HAP-1 (cell line): ENCODE data around the gene INSL3.
"Not testable (repeated sequence)": the region's sequence is repeated elsewhere in the genome, so short reads cannot be mapped to it uniquely, and the experiment has no call there.

Source experiments
- DNase-seq, 2 experiments: peaks; one replicate each; pipeline ENCODE4 v3.0.0-alpha.2; 2016 to 2020; ENCODE audit warnings: low spot score in 2 of 2
- H3K27me3 ChIP-seq: fragments of 250-450 bp; sonication (Bioruptor Pico); 2 replicates; pipeline ENCODE4 v1.5.1; 2020; ENCODE audit warnings: low read depth, mild to moderate bottlenecking, moderate library complexity
- H3K36me3 ChIP-seq: fragments of 250-450 bp; sonication (Bioruptor Pico); replicated peaks from 2 replicates; pipeline ENCODE4 v1.5.1; 2020; ENCODE audit warnings: mild to moderate bottlenecking
- H3K4me1 ChIP-seq: fragments of 250-450 bp; sonication (Bioruptor Pico); 2 replicates; pipeline ENCODE4 v1.5.1; 2020; ENCODE audit warnings: mild to moderate bottlenecking
- H3K4me3 ChIP-seq: fragments of 250-450 bp; sonication (Bioruptor Pico); 2 replicates; pipeline ENCODE4 v1.5.1; 2020; ENCODE audit warnings: mild to moderate bottlenecking, moderate library complexity
- H3K9me3 ChIP-seq: fragments of 250-450 bp; sonication (Bioruptor Pico); 2 replicates; pipeline ENCODE4 v1.5.1; 2020; ENCODE audit warnings: mild to moderate bottlenecking, moderate library complexity
- in situ Hi-C: fragments of 300-500 bp; cut with MboI; formaldehyde crosslinking; loops from 3 replicates; pipeline ENCODE4 v1.14.3; 2020; ENCODE audit warnings: low sequenced_read_pairs, inconsistent platforms, mixed read lengths

The INSL3 gene

GRCh38 chr19:17794731-17795494 lies 26.4 kb downstream of the INSL3 start, which contains the start of gene B3GNT3:
B3GNT3 (plus strand) TSS chr19:17795138; CDS start chr19:17807808, 12,670 bp downstream.
- peaks cover 13% of the 10 kb centered on the region for H3K27me3 ChIP-seq
- peak within 1 kb of the TSS; percentile 24 for H3K4me3 ChIP-seq
- H3K4me1 ChIP-seq: peaks cover 13% of the 10 kb centered on the region
- DNase-seq: peak; percentile 8 to 84
- H3K36me3 ChIP-seq: no peaks in the 10 kb centered on the region
- H3K9me3 ChIP-seq: no peaks in the 10 kb centered on the region
- in situ Hi-C loops: no loop called here

- in situ Hi-C loops: no loop called here
- peaks cover 13% of the 10 kb centered on the region for H3K27me3 ChIP-seq
- H3K36me3 ChIP-seq: no peaks in the 10 kb centered on the region
- H3K9me3 ChIP-seq: no peaks in the 10 kb centered on the region
- H3K4me3 ChIP-seq: no peak overlapping the region
- H3K4me1 ChIP-seq: peaks cover 13% of the 10 kb centered on the region
- DNase-seq: no peak
These were observed 26.9 kb downstream of the INSL3 start for GRCh38 chr19:17794412-17794730.

- H3K36me3 ChIP-seq: no peaks in the 10 kb centered on the region
- H3K27me3 ChIP-seq: peaks cover 9% of the 10 kb centered on the region
- H3K4me3 ChIP-seq: no peak overlapping the region
- no peak for DNase-seq
- in situ Hi-C loops: no loop called here
- no peaks in the 10 kb centered on the region for H3K9me3 ChIP-seq
- peaks cover 13% of the 10 kb centered on the region for H3K4me1 ChIP-seq
These were observed 31.1 kb downstream of the INSL3 start for GRCh38 chr19:17790059-17790780.

- DNase-seq: no peak
- Histone ChIP-seq H3K4me1 (peaks cover 7% of the 10 kb centered on the region), H3K36me3 (0 out of 2 replicates have a peak, but pooled peaks cover 3% of the 10 kb centered on the region), H3K9me3 (no peaks in the 10 kb centered on the region), H3K27me3 (no peaks in the 10 kb centered on the region), H3K4me3 (no peak overlapping the region)
- in situ Hi-C loops: no loop called here
These were observed 32.7 kb downstream of the INSL3 start for GRCh38 chr19:17788632-17789031.

- no peaks in the 10 kb centered on the region for H3K9me3 ChIP-seq
- in situ Hi-C loops: no loop called here
- 0 out of 2 replicates have a peak, but pooled peaks cover 3% of the 10 kb centered on the region for H3K36me3 ChIP-seq
- no peak overlapping the region for H3K4me3 ChIP-seq
- DNase-seq: no peak
- H3K27me3 ChIP-seq: no peaks in the 10 kb centered on the region
- peaks cover 7% of the 10 kb centered on the region for H3K4me1 ChIP-seq
These were observed 33.9 kb downstream of the INSL3 start for GRCh38 chr19:17787274-17787913.

- Histone ChIP-seq H3K9me3 (no peaks in the 10 kb centered on the region), H3K36me3 (0 out of 2 replicates have a peak, but pooled peaks cover 3% of the 10 kb centered on the region), H3K4me3 (no peak overlapping the region), H3K4me1 (no peaks in the 10 kb centered on the region), H3K27me3 (no peaks in the 10 kb centered on the region)
- in situ Hi-C loops: no loop called here
- DNase-seq: peak; percentile 59 to 87
These were observed 36.9 kb downstream of the INSL3 start for GRCh38 chr19:17784201-17785008.

- H3K27me3 ChIP-seq, H3K36me3 ChIP-seq, H3K9me3 ChIP-seq, H3K4me1 ChIP-seq, DNase-seq, in situ Hi-C loops, H3K4me3 ChIP-seq: not testable (repeated sequence)
These were observed 37.6 kb downstream of the INSL3 start for GRCh38 chr19:17783721-17784120.

- Histone ChIP-seq H3K27me3 (no peaks in the 10 kb centered on the region), H3K9me3 (no peaks in the 10 kb centered on the region), H3K4me1 (no peaks in the 10 kb centered on the region), H3K4me3 (no peak overlapping the region), H3K36me3 (0 out of 2 replicates have a peak, but pooled peaks cover 3% of the 10 kb centered on the region)
- in situ Hi-C loops: no loop called here
- no peak for DNase-seq
These were observed 40.5 kb downstream of the INSL3 start for GRCh38 chr19:17780781-17781180.

- peak; percentile 24 to 71 for DNase-seq
- no peaks in the 10 kb centered on the region for H3K27me3 ChIP-seq
- no peak overlapping the region for H3K4me3 ChIP-seq
- no peaks in the 10 kb centered on the region for H3K4me1 ChIP-seq
- no peaks in the 10 kb centered on the region for H3K9me3 ChIP-seq
- no peaks in the 10 kb centered on the region for H3K36me3 ChIP-seq
- in situ Hi-C loops: no loop called here
These were observed 42.1 kb downstream of the INSL3 start for GRCh38 chr19:17778968-17779929.

GRCh38 chr19:17778251-17778967 lies 42.9 kb downstream of the INSL3 start:
- H3K36me3 ChIP-seq: no peaks in the 10 kb centered on the region
- H3K4me3 ChIP-seq: no peak overlapping the region
- no peaks in the 10 kb centered on the region for H3K4me1 ChIP-seq
- no peaks in the 10 kb centered on the region for H3K9me3 ChIP-seq
- in situ Hi-C loops: no loop called here
- H3K27me3 ChIP-seq: no peaks in the 10 kb centered on the region
- peak; percentile 29 to 87 for DNase-seq

- H3K4me3 ChIP-seq, H3K36me3 ChIP-seq, H3K9me3 ChIP-seq, DNase-seq, in situ Hi-C loops, H3K4me1 ChIP-seq, H3K27me3 ChIP-seq: not testable (repeated sequence)
These were observed 43.5 kb downstream of the INSL3 start for GRCh38 chr19:17777840-17778239.
